BJ (cell line): ENCODE measurements around the gene PACS2. TPM values are rescaled to one million over a fixed set of nuclear protein-coding genes. Genes with fewer than 3 reads are reported as not detected.

ENCODE experiments used
- CTCF ChIA-PET: fragments of 350-600 bp; formaldehyde crosslinking; extraction: SDS; loops from one replicate; lab custom pipeline; 2021; ENCODE audit warnings: antibody characterized with exemption, inconsistent platforms; lab: Yijun Ruan, JAX
- POLR2A ChIA-PET: fragments of 300-600 bp; sonication (Branson Sonifier 250); formaldehyde crosslinking; extraction: SDS; loops from one replicate; lab custom pipeline; 2021; ENCODE audit warnings: antibody characterized with exemption; lab: Charles Lee
- DNase-seq: peaks from one replicate; pipeline ENCODE4 v3.0.0-alpha.2; 2011; ENCODE audit warnings: low read depth
- H3K27me3 ChIP-seq: 2 replicates; pipeline ENCODE4 v1.6.0; 2011; ENCODE audit warnings: low read length; ENCODE audit not compliant: control insufficient read depth, insufficient read depth
- H3K36me3 ChIP-seq: 2 replicates; pipeline ENCODE4 v1.5.1; 2011; ENCODE audit warnings: low read length; ENCODE audit not compliant: control insufficient read depth, insufficient read depth
- H3K4me3 ChIP-seq: 2 replicates; pipeline ENCODE4 v1.5.1; 2011; ENCODE audit warnings: low read depth, mild to moderate bottlenecking, control low read depth, low read length
- polyA plus RNA-seq: library from polyadenylated mRNA; depleted of rRNA; stranded (reverse); fragments of >200 nt; gene quantifications from 2 replicates; pipeline ENCODE4 v1.2.3, GENCODE V29; 2011
- TF ChIP-seq, protein P1 (sequence below): IDR thresholded peaks from 2 replicates; pipeline ENCODE4 v1.5.1; 2011; ENCODE audit warnings: low read depth, mild to moderate bottlenecking, control low read depth, inconsistent platforms, low read length, moderate library complexity; ENCODE audit not compliant: insufficient read depth

Gene PACS2
- polyA plus RNA-seq, 1 experiment: 21.4 TPM

DNA sequence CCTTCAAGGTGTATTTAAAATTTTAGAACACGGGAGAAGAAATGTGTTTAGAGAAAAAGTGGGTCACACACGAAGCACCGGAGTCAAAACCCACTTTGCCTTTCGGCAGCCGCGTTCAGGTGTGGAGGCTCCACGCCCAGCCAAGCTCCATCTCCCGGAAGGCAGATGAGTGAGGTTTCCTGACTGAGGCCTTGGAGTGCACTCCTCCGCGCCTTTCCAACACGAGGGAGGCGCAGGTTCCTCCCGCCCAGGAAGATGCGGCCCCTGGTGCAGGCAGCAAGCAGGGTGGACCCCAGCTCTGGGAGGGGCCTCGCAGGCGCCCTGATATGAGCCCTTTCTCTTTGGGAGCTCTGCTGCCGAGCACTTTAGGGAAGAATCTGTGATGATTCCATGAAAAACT is 127.6 kb downstream of the PACS2 start:
- CTCF ChIA-PET: no interaction called here
- no peak for DNase-seq

DNA sequence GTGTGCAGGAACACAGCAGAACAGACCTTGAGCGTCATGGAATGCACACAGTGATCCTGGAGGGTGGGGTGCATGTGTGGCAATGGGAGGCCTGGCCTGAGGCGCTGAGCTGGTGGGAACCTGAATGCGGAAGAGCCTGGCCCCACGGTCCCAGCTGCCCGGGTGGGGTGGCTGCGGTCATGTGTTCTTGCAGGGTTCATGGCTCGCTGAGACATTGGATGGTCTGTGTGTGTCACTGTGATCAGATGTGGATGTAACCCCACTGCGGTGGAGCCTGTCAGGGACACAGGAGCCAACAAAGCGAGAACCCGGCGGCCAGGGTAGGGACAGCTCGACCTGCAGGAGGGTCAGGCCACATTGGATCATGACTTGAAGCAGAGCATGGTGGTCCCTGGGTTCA is 128.3 kb downstream of the PACS2 start:
- no peak for DNase-seq
- no peak overlapping the region for H3K4me3 ChIP-seq

More for the DNA sequence above, 127.6 kb downstream of the PACS2 start:
- Histone ChIP-seq H3K27me3 (no peaks in the 10 kb centered on the region), H3K4me3 (no peak overlapping the region), H3K36me3 (peaks cover 26% of the 10 kb centered on the region)
- TF ChIP-seq, protein P1, sequence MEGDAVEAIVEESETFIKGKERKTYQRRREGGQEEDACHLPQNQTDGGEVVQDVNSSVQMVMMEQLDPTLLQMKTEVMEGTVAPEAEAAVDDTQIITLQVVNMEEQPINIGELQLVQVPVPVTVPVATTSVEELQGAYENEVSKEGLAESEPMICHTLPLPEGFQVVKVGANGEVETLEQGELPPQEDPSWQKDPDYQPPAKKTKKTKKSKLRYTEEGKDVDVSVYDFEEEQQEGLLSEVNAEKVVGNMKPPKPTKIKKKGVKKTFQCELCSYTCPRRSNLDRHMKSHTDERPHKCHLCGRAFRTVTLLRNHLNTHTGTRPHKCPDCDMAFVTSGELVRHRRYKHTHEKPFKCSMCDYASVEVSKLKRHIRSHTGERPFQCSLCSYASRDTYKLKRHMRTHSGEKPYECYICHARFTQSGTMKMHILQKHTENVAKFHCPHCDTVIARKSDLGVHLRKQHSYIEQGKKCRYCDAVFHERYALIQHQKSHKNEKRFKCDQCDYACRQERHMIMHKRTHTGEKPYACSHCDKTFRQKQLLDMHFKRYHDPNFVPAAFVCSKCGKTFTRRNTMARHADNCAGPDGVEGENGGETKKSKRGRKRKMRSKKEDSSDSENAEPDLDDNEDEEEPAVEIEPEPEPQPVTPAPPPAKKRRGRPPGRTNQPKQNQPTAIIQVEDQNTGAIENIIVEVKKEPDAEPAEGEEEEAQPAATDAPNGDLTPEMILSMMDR: no peak
- POLR2A ChIA-PET: no interaction called here

DNA sequence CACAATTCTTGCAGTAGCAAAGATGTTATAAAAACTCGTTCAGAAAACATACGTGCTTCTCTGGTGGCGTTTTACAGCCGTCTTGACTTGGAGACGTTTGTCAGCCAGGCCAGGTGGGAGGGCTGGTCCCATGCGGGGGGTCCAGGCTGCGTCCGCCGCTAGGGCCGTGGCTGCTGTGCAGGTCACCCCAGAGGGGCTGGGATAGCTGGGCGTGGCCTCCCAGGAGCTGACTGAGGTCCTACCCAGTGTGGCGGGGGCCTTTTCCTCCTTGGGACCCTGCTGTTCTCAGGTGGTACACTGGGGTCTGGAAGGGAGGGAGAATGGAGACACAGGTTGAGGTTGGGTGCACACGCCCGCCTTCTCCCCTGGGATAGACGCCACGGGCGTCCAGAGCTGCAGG is 130.3 kb downstream of the PACS2 start:
- no peak overlapping the region for H3K4me3 ChIP-seq
- peaks cover 15% of the 10 kb centered on the region for H3K36me3 ChIP-seq
- TF ChIP-seq, protein P1: no peak
- DNase-seq: no peak
- POLR2A ChIA-PET: no interaction called here
- H3K27me3 ChIP-seq: no peaks in the 10 kb centered on the region
- CTCF ChIA-PET: interaction anchor here (0.8 kb wide), 1 partner anchor 45 kb away, joined by 3 read pairs; no protein-coding TSS in a partner anchor

More for the DNA sequence above, 128.3 kb downstream of the PACS2 start:
- ChIA-PET POLR2A (no interaction called here), CTCF (no interaction called here)
- H3K27me3 ChIP-seq: no peaks in the 10 kb centered on the region
- TF ChIP-seq, protein P1: no peak
- peaks cover 23% of the 10 kb centered on the region for H3K36me3 ChIP-seq

DNA sequence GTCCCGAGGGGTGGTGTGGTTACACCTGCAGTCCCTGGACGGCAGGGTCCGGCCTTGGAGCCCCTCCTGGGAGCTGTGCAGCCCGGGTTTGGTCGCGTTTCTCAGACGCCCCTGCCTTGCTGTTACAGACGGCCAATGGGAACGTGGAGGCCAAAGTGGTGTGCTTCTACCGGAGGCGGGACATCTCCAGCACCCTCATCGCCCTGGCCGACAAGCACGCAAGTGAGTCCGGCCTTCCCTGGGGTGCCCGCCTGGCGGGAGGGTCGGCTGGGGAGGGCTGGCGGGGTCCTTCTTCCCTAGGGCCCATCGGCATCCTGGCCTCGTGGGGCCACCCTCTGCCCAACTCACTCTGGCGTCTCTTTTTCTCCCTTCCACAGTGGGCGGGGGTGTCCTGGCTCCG is 130.7 kb downstream of the PACS2 start:
- CTCF ChIA-PET: interaction anchor here (0.8 kb wide), 1 partner anchor 44 kb away, joined by 3 read pairs; no protein-coding TSS in a partner anchor

DNA sequence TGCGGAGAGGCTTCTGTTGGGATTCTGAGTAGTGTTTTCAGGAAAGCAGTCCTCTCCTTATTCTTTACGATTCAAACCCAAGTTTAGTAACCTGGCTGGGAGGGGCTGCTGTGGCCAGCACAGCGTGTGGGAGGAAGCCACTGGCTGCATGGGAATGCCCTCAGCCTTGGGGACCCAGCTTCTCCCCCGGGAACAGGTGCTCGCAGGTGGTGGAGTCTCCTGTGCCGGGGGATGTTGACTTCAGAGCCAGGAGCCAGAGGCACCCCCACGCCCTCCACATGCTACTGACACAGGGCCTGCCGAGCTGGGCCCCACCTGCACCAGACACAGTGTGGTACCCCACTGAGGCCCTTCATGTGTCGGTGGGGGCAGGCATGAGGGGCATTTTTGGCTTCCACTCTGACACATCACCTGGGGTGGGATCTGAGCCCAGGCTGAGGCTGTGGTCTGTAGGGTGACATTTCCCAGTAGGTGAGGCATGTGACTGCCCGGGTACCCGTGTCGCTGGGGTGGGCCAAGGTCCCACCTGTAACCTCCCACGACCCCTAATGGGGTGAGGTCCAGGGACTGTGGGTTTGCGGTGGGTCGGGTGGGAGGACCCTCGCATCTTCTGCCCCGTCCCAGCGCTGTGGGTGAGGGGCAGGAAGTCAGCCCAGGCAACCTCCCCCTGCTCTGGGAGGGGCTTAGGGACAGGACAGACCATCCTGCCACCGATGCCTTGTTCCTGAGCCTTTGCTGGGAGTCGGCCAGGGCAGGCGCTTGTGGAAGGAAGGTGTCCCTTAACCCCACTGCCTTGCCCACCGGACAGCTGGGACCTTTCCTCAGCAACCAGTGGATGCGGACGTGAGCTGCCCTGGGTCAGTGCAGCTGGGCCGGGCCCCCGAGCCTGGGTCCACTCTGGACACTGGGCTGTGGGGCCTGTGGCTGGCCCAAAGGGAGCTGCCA is 131.6 kb downstream of the PACS2 start:
- CTCF ChIA-PET: interaction anchor here (1.3 kb wide), 1 partner anchor 82 kb away, joined by 3 read pairs; no protein-coding TSS in a partner anchor
- no peak for DNase-seq

More for the DNA sequence above, 130.7 kb downstream of the PACS2 start:
- Histone ChIP-seq H3K27me3 (no peaks in the 10 kb centered on the region), H3K4me3 (no peak overlapping the region), H3K36me3 (peaks cover 18% of the 10 kb centered on the region)
- TF ChIP-seq, protein P1: no peak
- no peak for DNase-seq
- POLR2A ChIA-PET: no interaction called here

More for the DNA sequence above, 131.6 kb downstream of the PACS2 start:
- H3K4me3 ChIP-seq: no peak overlapping the region
- TF ChIP-seq, protein P1: no peak
- H3K36me3 ChIP-seq: peaks cover 21% of the 10 kb centered on the region
- H3K27me3 ChIP-seq: no peaks in the 10 kb centered on the region
- POLR2A ChIA-PET: no interaction called here
